Gastrocnemius medialis (tissue), 4 donors: ENCODE data around the gene FCGR3A. TPM values are rescaled to one million over a fixed set of nuclear protein-coding genes. Genes with fewer than 3 reads are reported as not detected.
"Not testable (repeated sequence)": the region's sequence is repeated elsewhere in the genome, so short reads cannot be mapped to it uniquely, and the experiment has no call there.

Experiments
- ATAC-seq, 2 donors: fragments of 150-250 bp; one replicate each; pipeline ENCODE4 v1.9.1; 2016
- DNase-seq, 2 donors: peaks; one replicate each; pipeline ENCODE4 v3.0.0-alpha.2; 2019
- H3K27ac ChIP-seq, 4 donors: fragments of 200-600 bp; sonication (generic); 1 replicate in 1 of 4; 2 replicates in 3 of 4; pipeline ENCODE4 v1.5.1; 2016 to 2018; ENCODE audit warnings: mild to moderate bottlenecking in 2 of 4, moderate library complexity in 1 of 4
- H3K27me3 ChIP-seq, 3 donors: fragments of 200-600 bp; sonication (generic) in 2 of 3; 1 replicate in 1 of 3; 2 replicates in 2 of 3; pipeline versions ENCODE4 v1.5.1 to v1.6.0; 2016 to 2019; ENCODE audit warnings: mild to moderate bottlenecking in 1 of 3, moderate library complexity in 1 of 3
- H3K36me3 ChIP-seq, 2 donors: fragments of 200-600 bp; sonication (generic) in 1 of 2; one replicate each; pipeline ENCODE4 v1.5.1; 2017 to 2018
- H3K4me1 ChIP-seq, 2 donors: fragments of 200-600 bp; sonication (generic) in 1 of 2; one replicate each; pipeline ENCODE4 v1.5.1; 2016 to 2017; ENCODE audit warnings: mild to moderate bottlenecking in 2 of 2
- H3K4me3 ChIP-seq, 4 donors: fragments of 200-600 bp; sonication (generic) in 3 of 4; 1 replicate in 1 of 4; 2 replicates in 3 of 4; pipeline ENCODE4 v1.5.1; 2016 to 2019; ENCODE audit warnings: mild to moderate bottlenecking in 2 of 4
- H3K9me3 ChIP-seq, 3 donors: fragments of 200-600 bp; sonication (generic) in 2 of 3; 1 replicate in 1 of 3; 2 replicates in 2 of 3; pipeline ENCODE4 v1.5.1; 2016 to 2019
- POLR2A ChIP-seq, 2 donors: fragments of 450-650 bp; IDR thresholded peaks; one replicate each; pipeline ENCODE4 v1.6.1; 2017; ENCODE audit warnings: antibody characterized with exemption in 2 of 2, mild to moderate bottlenecking in 2 of 2, moderate library complexity in 2 of 2
- in situ Hi-C, 4 donors: fragments of 200-750 bp; cut with MboI; loops; one replicate each; pipeline versions ENCODE4 v1.15.0 to v1.8.0; 2017; ENCODE audit warnings: low sequenced_read_pairs in 4 of 4
- intact Hi-C: fragments of 100-400 bp; cut with DNase I; formaldehyde crosslinking; loops from one replicate; pipeline ENCODE4 v1.15.1; 2023; ENCODE audit warnings: low total_unique reads
- total RNA-seq, 4 donors: library from RNA; depleted of rRNA; stranded (reverse); fragments of >200 nt; gene quantifications; one replicate each; pipeline versions ENCODE4 v1.1.0 to v1.2.3, GENCODE V29; 2016
- TF ChIP-seq, protein P1 (sequence below), 5 experiments: fragments of 450-650 bp in 3 of 5; fragments of 200-600 bp in 2 of 5; sonication (generic) in 2 of 5; IDR thresholded peaks in 4 of 5; conservative IDR thresholded peaks in 1 of 5; 1 replicate in 4 of 5; 2 replicates in 1 of 5; pipeline ENCODE4 v1.5.1; 2016 to 2019; ENCODE audit warnings: antibody characterized with exemption in 5 of 5, mild to moderate bottlenecking in 3 of 5, moderate library complexity in 3 of 5

FCGR3A gene
- total RNA-seq, 4 donors from 2014 or later: 1.7 to 7.7 (median 3.0) TPM

DNA sequence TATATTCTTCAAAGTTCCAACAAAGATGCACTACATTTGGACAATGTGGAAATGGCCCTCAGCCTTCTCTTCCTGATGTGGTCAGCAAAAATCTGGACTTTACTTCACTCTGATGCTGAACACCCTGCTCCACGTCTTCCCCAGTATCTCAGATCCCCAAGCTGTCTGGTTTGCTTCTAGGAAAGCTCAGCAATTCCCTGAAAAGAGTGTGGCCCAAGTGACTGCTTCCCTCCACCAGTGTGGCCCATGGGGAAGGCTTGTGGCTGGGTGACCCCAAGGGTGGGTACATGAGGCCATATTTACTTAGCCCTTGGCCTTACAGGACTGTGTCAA lies 36.2 kb downstream of the FCGR3A start:
- in situ Hi-C loops, H3K27ac ChIP-seq, intact Hi-C loops, DNase-seq, H3K4me3 ChIP-seq, H3K36me3 ChIP-seq, H3K27me3 ChIP-seq, ATAC-seq, H3K4me1 ChIP-seq, H3K9me3 ChIP-seq: not testable (repeated sequence)

DNA sequence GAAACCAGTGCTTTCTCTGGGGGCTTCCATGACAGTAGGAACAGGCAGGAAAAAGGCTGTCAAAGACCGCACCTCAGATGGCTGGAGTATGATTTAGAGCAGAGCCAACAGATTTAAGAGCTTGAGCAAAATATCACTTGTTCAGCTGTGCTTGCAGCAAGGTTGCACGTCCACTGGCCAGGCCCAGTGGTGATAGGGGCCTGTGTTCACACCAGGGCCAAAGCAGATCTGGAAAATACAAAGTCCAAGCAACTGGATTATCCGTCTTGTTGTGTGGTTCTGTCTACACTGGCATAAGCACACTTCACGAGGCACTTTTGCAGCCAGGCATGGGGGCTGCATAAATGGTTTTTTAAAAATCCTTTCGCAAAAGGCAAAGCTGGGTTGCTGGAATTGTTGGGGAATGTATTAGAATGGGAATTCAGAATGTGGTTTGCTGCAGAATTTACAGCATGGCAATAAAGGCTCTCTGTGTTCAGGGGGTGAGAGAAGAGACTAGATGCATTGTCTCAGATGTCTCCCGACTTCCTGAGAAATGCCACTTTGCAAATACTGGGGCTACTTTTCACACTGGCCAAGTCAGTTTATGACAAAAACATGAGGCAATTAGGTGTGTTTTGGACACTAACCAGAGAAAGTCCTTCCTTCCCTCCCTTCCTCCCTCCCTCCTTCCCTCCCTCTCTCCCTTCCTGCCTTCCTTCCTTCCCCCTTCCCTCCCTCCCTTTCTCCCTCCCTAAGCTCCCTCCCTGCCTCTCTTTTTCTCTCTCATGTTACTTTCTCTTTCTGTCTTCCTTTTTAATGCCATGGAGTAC lies 36.8 kb downstream of the FCGR3A start:
- in situ Hi-C loops, ATAC-seq, H3K4me1 ChIP-seq, intact Hi-C loops, H3K27ac ChIP-seq, H3K27me3 ChIP-seq, H3K36me3 ChIP-seq, H3K4me3 ChIP-seq, H3K9me3 ChIP-seq, DNase-seq: not testable (repeated sequence)

DNA sequence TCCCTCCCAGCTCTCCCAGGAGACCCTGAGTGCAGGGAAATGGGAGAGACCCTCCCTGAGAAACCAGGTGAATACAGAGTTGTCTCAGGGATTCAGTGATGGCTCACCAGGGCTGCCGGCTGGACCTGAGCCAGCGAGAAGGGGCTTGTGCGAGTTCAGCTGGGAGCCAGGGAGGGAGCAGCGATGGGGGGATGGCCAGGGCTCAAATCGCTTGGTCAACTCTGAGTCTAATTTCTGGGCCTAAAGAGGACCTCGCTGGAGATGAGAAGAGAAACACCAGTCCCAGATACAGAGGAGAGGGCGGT lies 37.9 kb downstream of the FCGR3A start:
- H3K9me3 ChIP-seq: no peaks in the 10 kb centered on the region
- H3K4me1 ChIP-seq: no peaks in the 10 kb centered on the region
- in situ Hi-C loops: no loop called here
- no peaks in the 10 kb centered on the region for H3K36me3 ChIP-seq
- peaks cover 0 to 6% (median 5%) of the 10 kb centered on the region in 3 donors for H3K27me3 ChIP-seq
- intact Hi-C loops: no loop called here
- no peak for ATAC-seq
- no peak overlapping the region for H3K27ac ChIP-seq
- no peak overlapping the region for H3K4me3 ChIP-seq
- DNase-seq: no peak
- TF ChIP-seq POLR2A (IDR thresholded peaks at IDR 0.05): no peak
- TF ChIP-seq, protein P1, sequence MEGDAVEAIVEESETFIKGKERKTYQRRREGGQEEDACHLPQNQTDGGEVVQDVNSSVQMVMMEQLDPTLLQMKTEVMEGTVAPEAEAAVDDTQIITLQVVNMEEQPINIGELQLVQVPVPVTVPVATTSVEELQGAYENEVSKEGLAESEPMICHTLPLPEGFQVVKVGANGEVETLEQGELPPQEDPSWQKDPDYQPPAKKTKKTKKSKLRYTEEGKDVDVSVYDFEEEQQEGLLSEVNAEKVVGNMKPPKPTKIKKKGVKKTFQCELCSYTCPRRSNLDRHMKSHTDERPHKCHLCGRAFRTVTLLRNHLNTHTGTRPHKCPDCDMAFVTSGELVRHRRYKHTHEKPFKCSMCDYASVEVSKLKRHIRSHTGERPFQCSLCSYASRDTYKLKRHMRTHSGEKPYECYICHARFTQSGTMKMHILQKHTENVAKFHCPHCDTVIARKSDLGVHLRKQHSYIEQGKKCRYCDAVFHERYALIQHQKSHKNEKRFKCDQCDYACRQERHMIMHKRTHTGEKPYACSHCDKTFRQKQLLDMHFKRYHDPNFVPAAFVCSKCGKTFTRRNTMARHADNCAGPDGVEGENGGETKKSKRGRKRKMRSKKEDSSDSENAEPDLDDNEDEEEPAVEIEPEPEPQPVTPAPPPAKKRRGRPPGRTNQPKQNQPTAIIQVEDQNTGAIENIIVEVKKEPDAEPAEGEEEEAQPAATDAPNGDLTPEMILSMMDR (IDR thresholded peaks at IDR 0.05 in 4 of 5, conservative IDR thresholded peaks at IDR 0.05 in 1 of 5): no peak

DNA sequence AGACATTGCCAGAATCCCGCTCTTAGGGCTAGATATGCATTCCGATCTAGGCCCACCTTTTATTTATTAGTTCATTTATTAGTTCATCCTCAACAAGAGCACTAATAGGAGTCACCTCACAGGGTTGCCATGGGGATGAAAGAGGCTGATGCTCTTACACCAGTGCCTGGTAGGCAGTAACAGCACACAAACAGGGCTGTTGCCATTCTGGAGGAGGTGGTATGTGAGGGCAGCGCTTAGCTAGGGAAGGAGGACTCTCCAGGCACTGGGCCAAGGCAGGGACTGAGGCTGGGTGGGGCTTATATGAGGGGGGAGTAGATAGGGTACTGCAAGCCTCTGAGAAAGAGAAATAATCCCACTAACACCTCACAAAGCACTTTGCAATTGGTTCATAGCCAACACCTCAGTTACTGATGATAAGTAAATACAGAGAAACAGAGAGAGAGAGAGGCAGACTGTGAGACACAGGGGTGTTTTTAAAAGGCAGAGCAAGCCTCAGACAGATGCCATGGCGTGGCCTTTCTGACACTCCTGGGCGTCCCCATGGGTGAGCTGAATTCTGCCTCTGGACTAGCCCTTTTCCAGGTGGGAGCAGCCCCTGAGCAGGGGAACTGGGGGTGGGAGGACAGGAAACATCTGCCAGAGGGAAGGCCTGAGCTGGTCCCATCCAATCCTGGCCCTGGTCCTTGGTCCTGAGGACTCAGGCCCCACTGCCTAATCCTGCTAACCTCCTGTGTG lies 38.4 kb downstream of the FCGR3A start:
- in situ Hi-C loops (no loop called here), intact Hi-C loops (no loop called here)
- Histone ChIP-seq H3K9me3 (no peaks in the 10 kb centered on the region), H3K27ac (no peak overlapping the region), H3K36me3 (no peaks in the 10 kb centered on the region), H3K4me1 (no peaks in the 10 kb centered on the region), H3K27me3 (peaks cover 0 to 6% (median 5%) of the 10 kb centered on the region in 3 donors), H3K4me3 (no peak overlapping the region)
- no peak for ATAC-seq
- DNase-seq: no peak
- TF ChIP-seq, protein P1 (IDR thresholded peaks at IDR 0.05 in 4 of 5, conservative IDR thresholded peaks at IDR 0.05 in 1 of 5): no peak
- no peak for TF ChIP-seq POLR2A (IDR thresholded peaks at IDR 0.05)

DNA sequence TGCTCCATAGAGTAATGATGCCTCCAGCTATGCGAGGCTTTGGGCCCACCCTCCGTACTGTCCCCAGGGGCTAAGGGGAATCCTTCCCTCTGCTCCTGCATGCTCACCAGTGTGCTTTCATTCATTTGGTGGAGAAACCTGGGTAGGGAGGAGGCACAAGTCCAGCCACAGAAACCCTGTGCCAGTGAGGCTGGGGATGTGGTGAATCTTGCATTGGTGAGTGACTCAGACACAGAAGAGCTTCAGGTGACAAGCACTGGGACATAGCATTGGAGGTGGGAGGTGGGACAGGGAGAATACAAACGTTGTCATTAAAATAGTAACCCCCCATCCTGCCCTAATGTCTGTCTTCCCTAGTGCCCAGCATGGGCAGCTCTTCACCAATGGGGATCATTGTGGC lies 39.1 kb downstream of the FCGR3A start:
- intact Hi-C loops: no loop called here
- no peak for DNase-seq
- Histone ChIP-seq H3K36me3 (no peaks in the 10 kb centered on the region), H3K27ac (no peak overlapping the region), H3K4me3 (no peak overlapping the region), H3K4me1 (no peaks in the 10 kb centered on the region), H3K9me3 (no peaks in the 10 kb centered on the region), H3K27me3 (peaks cover 0 to 6% (median 5%) of the 10 kb centered on the region in 3 donors)
- no peak for TF ChIP-seq POLR2A (IDR thresholded peaks at IDR 0.05)
- TF ChIP-seq, protein P1 (IDR thresholded peaks at IDR 0.05 in 4 of 5, conservative IDR thresholded peaks at IDR 0.05 in 1 of 5): no peak
- no peak for ATAC-seq
- in situ Hi-C loops: no loop called here
